H1 (cell line): ENCODE measurements around the gene TRAPPC2L. TPM values are rescaled to one million over a fixed set of nuclear protein-coding genes. Genes with fewer than 3 reads are reported as not detected.

Experiments used
- CTCF ChIA-PET: fragments of 300-600 bp; sonication (Branson Sonifier 250); formaldehyde crosslinking; loops from one replicate; lab custom pipeline; 2021; ENCODE audit not compliant: partially characterized antibody; lab: Charles Lee
- POLR2A ChIA-PET: fragments of 300-600 bp; sonication (Branson Sonifier 250); formaldehyde crosslinking; loops from one replicate; lab custom pipeline; 2021; ENCODE audit warnings: inconsistent platforms; ENCODE audit not compliant: partially characterized antibody; lab: Charles Lee
- DNase-seq, 2 experiments: peaks; one replicate each; pipeline versions ENCODE4 v3.0.0 to v3.0.0-alpha.2; 2010 to 2022; ENCODE audit warnings: low spot score in 2 of 2, low read depth in 1 of 2, mixed read lengths in 1 of 2
- FAIRE-seq: peaks from 2 replicates; lab custom pipeline; 2011; peaks lifted over from hg19 to GRCh38; lab: Jason Lieb, UNC
- H2AFZ ChIP-seq: 2 replicates; pipeline ENCODE4 v1.8.1; 2012; ENCODE audit warnings: low read length, inconsistent platforms
- H2AK5ac ChIP-seq: 2 replicates; pipeline ENCODE4 v1.6.1; 2013; ENCODE audit warnings: low read depth, low read length
- H2BK120ac ChIP-seq: replicated peaks from 2 replicates; pipeline ENCODE3; 2013; ENCODE audit warnings: low read depth, low read length, inconsistent platforms
- H2BK12ac ChIP-seq: 2 replicates; pipeline ENCODE4 v1.6.1; 2013; ENCODE audit warnings: low read depth, low read length
- H2BK15ac ChIP-seq: 2 replicates; pipeline ENCODE4 v1.6.1; 2013; ENCODE audit warnings: low read length
- H2BK20ac ChIP-seq: 2 replicates; pipeline ENCODE4 v1.6.1; 2013; ENCODE audit warnings: low read length
- H2BK5ac ChIP-seq: 2 replicates; pipeline ENCODE4 v1.6.1; 2013; ENCODE audit warnings: low read depth, low read length
- H3K14ac ChIP-seq: 2 replicates; pipeline ENCODE4 v1.6.1; 2013; ENCODE audit warnings: inconsistent platforms; ENCODE audit not compliant: insufficient read length
- H3K18ac ChIP-seq: 2 replicates; pipeline ENCODE4 v1.6.1; 2013; ENCODE audit warnings: low read length; ENCODE audit errors: extremely low read depth
- H3K23ac ChIP-seq: 2 replicates; pipeline ENCODE4 v1.6.1; 2013; ENCODE audit warnings: inconsistent platforms; ENCODE audit not compliant: insufficient read length
- H3K23me2 ChIP-seq: 2 replicates; pipeline ENCODE4 v1.6.1; 2013; ENCODE audit warnings: low read depth, low read length
- H3K27ac ChIP-seq: 2 replicates; pipeline ENCODE4 v1.6.1; 2011; ENCODE audit warnings: low read depth, low read length, inconsistent platforms
- H3K27me3 ChIP-seq, 4 experiments: replicated peaks in 1 of 4; 1 replicate in 1 of 4; 2 replicates in 3 of 4; pipeline versions ENCODE4 v1.6.1 to v1.8.1; 2011 to 2013; ENCODE audit warnings: low read length in 3 of 4, mild to moderate bottlenecking in 3 of 4, inconsistent platforms in 2 of 4, mixed read lengths in 2 of 4, moderate library complexity in 1 of 4; ENCODE audit not compliant: control insufficient read depth in 3 of 4, insufficient read depth in 3 of 4; ENCODE audit errors: extremely low read depth in 1 of 4
- H3K36me3 ChIP-seq, 4 experiments: 2 replicates each; pipeline versions ENCODE4 v1.6.1 to v1.8.1; 2011 to 2013; ENCODE audit warnings: mild to moderate bottlenecking in 4 of 4, low read length in 3 of 4, moderate library complexity in 2 of 4, control low read depth in 1 of 4, inconsistent platforms in 1 of 4; ENCODE audit not compliant: insufficient read depth in 4 of 4, control insufficient read depth in 2 of 4
- H3K4ac ChIP-seq: replicated peaks from 2 replicates; pipeline ENCODE3; 2013; ENCODE audit warnings: low read length, low read depth, mixed read lengths, inconsistent platforms; ENCODE audit not compliant: insufficient read length
- H3K4me1 ChIP-seq, 4 experiments: replicated peaks in 1 of 4; 1 replicate in 1 of 4; 2 replicates in 3 of 4; pipeline versions ENCODE4 v1.6.1 to v1.8.1; 2011 to 2013; ENCODE audit warnings: low read length in 3 of 4, inconsistent platforms in 2 of 4, mixed read lengths in 1 of 4; ENCODE audit not compliant: insufficient read depth in 4 of 4, control insufficient read depth in 3 of 4
- H3K4me2 ChIP-seq, 2 experiments: 2 replicates each; pipeline versions ENCODE4 v1.6.1 to v1.8.1; 2011 to 2013; ENCODE audit warnings: low read depth in 2 of 2, low read length in 2 of 2, control low read depth in 1 of 2, inconsistent platforms in 1 of 2, mild to moderate bottlenecking in 1 of 2; ENCODE audit not compliant: insufficient read depth in 1 of 2
- H3K4me3 ChIP-seq, 4 experiments: fragments of 200-600, 300-600 bp in 1 of 4; sonication (generic), shearing (Covaris generic), sonication (Bioruptor Twin) in 1 of 4; 2 replicates each; pipeline versions ENCODE4 v1.5.1 to v1.8.1; 2011 to 2016; ENCODE audit warnings: low read length in 4 of 4, low read depth in 3 of 4, control low read depth in 2 of 4, inconsistent platforms in 2 of 4, mild to moderate bottlenecking in 2 of 4, mixed read lengths in 1 of 4, moderate library complexity in 1 of 4; ENCODE audit not compliant: insufficient read depth in 2 of 4; ENCODE audit errors: extremely low read depth in 1 of 4
- H3K56ac ChIP-seq: replicated peaks from 2 replicates; pipeline ENCODE3; 2013; ENCODE audit warnings: low read depth, mild to moderate bottlenecking, mixed read lengths, low read length, inconsistent platforms; ENCODE audit not compliant: insufficient read length
- H3K79me1 ChIP-seq: 2 replicates; pipeline ENCODE4 v1.6.1; 2013; ENCODE audit warnings: low read depth, low read length, control low read depth
- H3K79me2 ChIP-seq, 2 experiments: 2 replicates each; pipeline versions ENCODE4 v1.6.1 to v1.8.1; 2012 to 2013; ENCODE audit warnings: low read length in 2 of 2, mild to moderate bottlenecking in 2 of 2, inconsistent platforms in 1 of 2; ENCODE audit not compliant: insufficient read depth in 2 of 2, control insufficient read depth in 1 of 2
- H3K9ac ChIP-seq, 4 experiments: replicated peaks in 1 of 4; 1 replicate in 1 of 4; 2 replicates in 3 of 4; pipeline versions ENCODE4 v1.6.1 to v1.8.1; 2011 to 2013; ENCODE audit warnings: low read depth in 3 of 4, low read length in 3 of 4, control low read depth in 2 of 4, mild to moderate bottlenecking in 2 of 4, moderate library complexity in 2 of 4, inconsistent platforms in 1 of 4; ENCODE audit errors: extremely low read depth in 1 of 4
- H3K9me3 ChIP-seq, 2 experiments: 2 replicates each; pipeline versions ENCODE4 v1.6.1 to v1.8.1; 2012 to 2013; ENCODE audit warnings: mild to moderate bottlenecking in 2 of 2, moderate library complexity in 2 of 2, control low read depth in 1 of 2, inconsistent platforms in 1 of 2, low read depth in 1 of 2, low read length in 1 of 2, mixed read lengths in 1 of 2; ENCODE audit not compliant: insufficient read depth in 2 of 2
- H4K20me1 ChIP-seq, 2 experiments: replicated peaks in 1 of 2; 2 replicates each; pipeline versions ENCODE3 to v1.8.1; 2011 to 2013; ENCODE audit warnings: inconsistent platforms in 2 of 2, low read length in 2 of 2, mild to moderate bottlenecking in 1 of 2; ENCODE audit not compliant: insufficient read depth in 2 of 2, control insufficient read depth in 1 of 2
- H4K5ac ChIP-seq: 2 replicates; pipeline ENCODE4 v1.6.1; 2013; ENCODE audit warnings: low read length, low read depth, mixed read lengths, inconsistent platforms; ENCODE audit not compliant: insufficient read length
- H4K8ac ChIP-seq: 2 replicates; pipeline ENCODE4 v1.8.0; 2013; ENCODE audit warnings: mild to moderate bottlenecking, moderate library complexity, low read length, inconsistent platforms; ENCODE audit not compliant: insufficient read depth; ENCODE audit errors: extremely low read depth
- H4K91ac ChIP-seq: replicated peaks from 2 replicates; pipeline ENCODE3; 2013; ENCODE audit warnings: low read length, mixed read lengths, inconsistent platforms; ENCODE audit not compliant: insufficient read length
- GABPA ChIP-seq: IDR thresholded peaks from 2 replicates; pipeline ENCODE4 v1.6.1; 2011; ENCODE audit warnings: mild to moderate bottlenecking, low read length, moderate library complexity, borderline replicate concordance; ENCODE audit not compliant: insufficient read depth
- HDAC6 ChIP-seq: IDR thresholded peaks from one replicate; pipeline ENCODE4 v1.7.1; 2012; ENCODE audit warnings: low read depth, mild to moderate bottlenecking, inconsistent platforms, low read length, moderate library complexity
- POLR2AphosphoS5 ChIP-seq: IDR thresholded peaks from 2 replicates; pipeline ENCODE4 v1.6.1; 2011; ENCODE audit warnings: low read depth, low read length
- WGBS, 2 experiments: shearing (Covaris generic) in 1 of 2; methylation state at CpG; one replicate each; pipeline versions ENCODE4 v1.1.6 to v1.1.7; 2013 to 2015; ENCODE audit warnings: low lambda C conversion rate in 2 of 2, mixed read lengths in 2 of 2, inconsistent platforms in 1 of 2, low coverage in 1 of 2, missing lambda C conversion rate in 1 of 2; ENCODE audit not compliant: insufficient replicate concordance in 2 of 2, insufficient coverage in 1 of 2, insufficient read length in 1 of 2; ENCODE audit errors: extremely low coverage in 1 of 2, missing lambda C conversion rate in 1 of 2; 5-methylcytosine and 5-hydroxymethylcytosine counted together
- polyA plus RNA-seq, 7 experiments: library from polyadenylated mRNA; depleted of rRNA in 3 of 7; stranded (reverse) in 5 of 7; unstranded in 2 of 7; fragments of >200 nt in 5 of 7; fragments of 200-250 nt in 2 of 7; gene quantifications; 1 replicate in 5 of 7; 2 replicates in 1 of 7; 4 replicates in 1 of 7; pipeline versions ENCODE4 v1.2.1 to v1.2.3, GENCODE V29; 2011 to 2013; ENCODE audit warnings: missing spikeins in 2 of 7, mixed read lengths in 2 of 7
- total RNA-seq: library from RNA; stranded (reverse); fragmentation: NEBNext Ultra II Directional; extraction: Animal tissue kit (Norgen Biotek cat#: 25700); gene quantifications from 2 replicates; pipeline ENCODE4 v1.2.1, GENCODE V29; 2021
- TF ChIP-seq, protein P1 (sequence below): IDR thresholded peaks from 2 replicates; pipeline ENCODE4 v1.6.1; 2012; ENCODE audit warnings: inconsistent platforms

The TRAPPC2L gene
- total and polyA plus RNA-seq, 2 of the 8 experiments (the other 6 are each of a cell fraction or from before 2014, with no cell fraction given): 98.7 to 133 TPM

DNA sequence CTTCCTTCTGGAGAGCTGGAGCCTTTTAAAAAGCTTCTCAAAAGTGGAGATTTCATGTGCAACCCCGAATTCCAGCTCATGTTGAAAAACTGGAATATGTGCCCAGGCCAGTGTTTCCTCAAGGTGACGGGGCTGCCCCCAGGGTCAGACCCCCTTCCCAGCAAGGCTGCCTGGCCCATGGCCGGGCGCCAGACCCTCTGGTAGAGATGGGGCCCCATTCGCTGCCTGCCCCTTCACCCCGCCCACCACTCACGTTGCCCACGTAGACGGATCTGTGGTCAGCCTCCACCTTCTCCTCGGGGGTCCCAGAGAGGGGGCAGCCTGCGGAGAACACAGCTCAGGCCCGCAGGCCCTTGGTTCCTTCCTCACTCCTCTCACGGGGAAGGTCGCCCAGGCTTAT lies 8.4 kb downstream of the TRAPPC2L start:
- H3K4me1 ChIP-seq: no peaks in the 10 kb centered on the region
- DNase-seq: no peak
- H3K4me2 ChIP-seq: no peak overlapping the region
- H4K5ac ChIP-seq: no peak overlapping the region
- H2BK5ac ChIP-seq: no peak overlapping the region
- POLR2A ChIA-PET: interaction anchor here (1.1 to 1.8 kb wide), 3 partner anchors 16 to 75 kb away, joined by 3 to 4 read pairs (median 4); no protein-coding TSS in a partner anchor
- WGBS, 2 experiments: 93% methylated on average over 14 of the region's 14 CpGs; no CpG with 5 or more reads in 1 of the 2 experiments
- no peak overlapping the region for H3K14ac ChIP-seq
- TF ChIP-seq GABPA: no peak
- no peak for TF ChIP-seq HDAC6
- TF ChIP-seq, protein P1, sequence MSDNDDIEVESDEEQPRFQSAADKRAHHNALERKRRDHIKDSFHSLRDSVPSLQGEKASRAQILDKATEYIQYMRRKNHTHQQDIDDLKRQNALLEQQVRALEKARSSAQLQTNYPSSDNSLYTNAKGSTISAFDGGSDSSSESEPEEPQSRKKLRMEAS: no peak
- TF ChIP-seq POLR2AphosphoS5: no peak
- no peak overlapping the region for H4K91ac ChIP-seq
- H3K36me3 ChIP-seq: peaks cover 2 to 8% (median 6%) of the 10 kb centered on the region in 4 experiments; a peak in 7 of 8 replicates
- no peak overlapping the region for H4K8ac ChIP-seq
- no peak overlapping the region for H2AFZ ChIP-seq
- CTCF ChIA-PET: interaction anchor here (0.7 to 1.8 kb wide), 4 partner anchors 16 to 113 kb away, joined by 3 to 5 read pairs (median 4); no protein-coding TSS in a partner anchor
- H3K27ac ChIP-seq: no peak overlapping the region
- H3K56ac ChIP-seq: no peak overlapping the region
- H3K23me2 ChIP-seq: no peaks in the 10 kb centered on the region
- H3K27me3 ChIP-seq: no peaks in the 10 kb centered on the region
- no peaks in the 10 kb centered on the region for H3K79me1 ChIP-seq
- no peak overlapping the region for H3K4ac ChIP-seq
- H3K4me3 ChIP-seq: no peak overlapping the region
- no peak for FAIRE-seq
- H2BK120ac ChIP-seq: no peak overlapping the region
- no peak overlapping the region for H3K23ac ChIP-seq
- H3K18ac ChIP-seq: no peak overlapping the region
- no peaks in the 10 kb centered on the region for H3K79me2 ChIP-seq
- no peak overlapping the region for H2AK5ac ChIP-seq
- no peaks in the 10 kb centered on the region for H3K9me3 ChIP-seq
- H2BK12ac ChIP-seq: no peak overlapping the region
- H2BK20ac ChIP-seq: no peak overlapping the region
- no peak overlapping the region for H3K9ac ChIP-seq
- H2BK15ac ChIP-seq: no peak overlapping the region
- H4K20me1 ChIP-seq: no peaks in the 10 kb centered on the region
